Gastrocnemius medialis (tissue), 4 donors: ENCODE results near the gene PHETA2.

Experiments
- POLR2A ChIP-seq, 2 donors: fragments of 450-650 bp; IDR thresholded peaks; one replicate each; pipeline ENCODE4 v1.6.1; 2017; ENCODE audit warnings: antibody characterized with exemption in 2 of 2, mild to moderate bottlenecking in 2 of 2, moderate library complexity in 2 of 2
- TF ChIP-seq, protein P1 (sequence below), 5 experiments: fragments of 450-650 bp in 3 of 5; fragments of 200-600 bp in 2 of 5; sonication (generic) in 2 of 5; IDR thresholded peaks in 4 of 5; conservative IDR thresholded peaks in 1 of 5; 1 replicate in 4 of 5; 2 replicates in 1 of 5; pipeline ENCODE4 v1.5.1; 2016 to 2019; ENCODE audit warnings: antibody characterized with exemption in 5 of 5, mild to moderate bottlenecking in 3 of 5, moderate library complexity in 3 of 5

DNA sequence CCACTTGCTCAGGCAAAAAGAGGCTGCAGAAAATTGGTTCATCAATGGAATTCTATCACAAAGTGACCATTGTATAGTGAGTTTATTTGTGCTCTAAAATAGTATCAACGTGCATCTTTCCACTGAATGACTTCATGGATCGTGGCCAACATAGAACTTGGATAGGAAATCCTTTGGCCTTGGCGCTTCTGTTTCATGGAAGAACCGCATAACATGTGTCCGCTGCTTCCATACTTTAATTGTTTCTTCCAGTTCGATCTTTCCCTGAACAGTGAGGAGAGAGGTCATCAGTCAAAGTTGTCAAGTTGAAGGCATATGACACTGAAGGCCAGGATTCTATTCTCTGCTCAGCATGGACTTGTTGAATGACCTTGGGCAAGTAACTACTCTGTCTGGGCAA lies 12.0 kb downstream of the PHETA2 start:
- TF ChIP-seq, protein P1, sequence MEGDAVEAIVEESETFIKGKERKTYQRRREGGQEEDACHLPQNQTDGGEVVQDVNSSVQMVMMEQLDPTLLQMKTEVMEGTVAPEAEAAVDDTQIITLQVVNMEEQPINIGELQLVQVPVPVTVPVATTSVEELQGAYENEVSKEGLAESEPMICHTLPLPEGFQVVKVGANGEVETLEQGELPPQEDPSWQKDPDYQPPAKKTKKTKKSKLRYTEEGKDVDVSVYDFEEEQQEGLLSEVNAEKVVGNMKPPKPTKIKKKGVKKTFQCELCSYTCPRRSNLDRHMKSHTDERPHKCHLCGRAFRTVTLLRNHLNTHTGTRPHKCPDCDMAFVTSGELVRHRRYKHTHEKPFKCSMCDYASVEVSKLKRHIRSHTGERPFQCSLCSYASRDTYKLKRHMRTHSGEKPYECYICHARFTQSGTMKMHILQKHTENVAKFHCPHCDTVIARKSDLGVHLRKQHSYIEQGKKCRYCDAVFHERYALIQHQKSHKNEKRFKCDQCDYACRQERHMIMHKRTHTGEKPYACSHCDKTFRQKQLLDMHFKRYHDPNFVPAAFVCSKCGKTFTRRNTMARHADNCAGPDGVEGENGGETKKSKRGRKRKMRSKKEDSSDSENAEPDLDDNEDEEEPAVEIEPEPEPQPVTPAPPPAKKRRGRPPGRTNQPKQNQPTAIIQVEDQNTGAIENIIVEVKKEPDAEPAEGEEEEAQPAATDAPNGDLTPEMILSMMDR (IDR thresholded peaks at IDR 0.05 in 4 of 5, conservative IDR thresholded peaks at IDR 0.05 in 1 of 5) = no peak
- no peak for TF ChIP-seq POLR2A (IDR thresholded peaks at IDR 0.05)
